Uterus (tissue), 4 donors: ENCODE measurements around the gene ADNP. TPM values are rescaled to one million over a fixed set of nuclear protein-coding genes. Genes with fewer than 3 reads are reported as not detected.

Source experiments
- DNase-seq, 2 donors: peaks; one replicate each; pipeline ENCODE4 v3.0.0-alpha.2; 2019 to 2020
- H3K27ac ChIP-seq, 2 donors: fragments of 200-600 bp; sonication (generic); 1 replicate in 1 of 2; 2 replicates in 1 of 2; pipeline ENCODE4 v1.5.1; 2016 to 2018
- H3K27me3 ChIP-seq, 2 donors: fragments of 200-600 bp; sonication (generic); one replicate each; pipeline ENCODE4 v1.5.1; 2018 to 2019; ENCODE audit warnings: control low read depth in 1 of 2
- H3K36me3 ChIP-seq, 2 donors: fragments of 200-600 bp; sonication (generic); one replicate each; pipeline ENCODE4 v1.5.1; 2019; ENCODE audit warnings: control low read depth in 1 of 2
- H3K4me1 ChIP-seq, 2 donors: fragments of 200-600 bp; sonication (generic); one replicate each; pipeline ENCODE4 v1.5.1; 2018 to 2019; ENCODE audit warnings: control low read depth in 1 of 2
- H3K4me3 ChIP-seq, 2 donors: fragments of 200-600 bp; sonication (generic); 1 replicate in 1 of 2; 2 replicates in 1 of 2; pipeline ENCODE4 v1.5.1; 2018 to 2019; ENCODE audit warnings: mild to moderate bottlenecking in 1 of 2
- H3K9me3 ChIP-seq, 2 donors: fragments of 200-600 bp; sonication (generic); one replicate each; pipeline ENCODE4 v1.5.1; 2019; ENCODE audit warnings: control low read depth in 1 of 2
- CTCF ChIP-seq, 4 experiments: fragments of 200-600 bp in 2 of 4; fragments of 450-650 bp in 2 of 4; sonication (generic) in 2 of 4; IDR thresholded peaks; one replicate each; pipeline ENCODE4 v1.5.1; 2016 to 2019; ENCODE audit warnings: antibody characterized with exemption in 4 of 4, mild to moderate bottlenecking in 2 of 4, moderate library complexity in 1 of 4
- POLR2A ChIP-seq, 2 donors: fragments of 450-650 bp; IDR thresholded peaks; one replicate each; pipeline ENCODE4 v1.6.1; 2016; ENCODE audit warnings: antibody characterized with exemption in 2 of 2, mild to moderate bottlenecking in 1 of 2, moderate library complexity in 1 of 2
- intact Hi-C: fragments of 100-400 bp; cut with DNase I; formaldehyde crosslinking; loops from one replicate; pipeline ENCODE4 v1.15.1; 2023; ENCODE audit warnings: low total_unique reads
- total RNA-seq, 4 donors: library from RNA; depleted of rRNA in 3 of 4; stranded (reverse); fragments of >200 nt in 3 of 4; gene quantifications; one replicate each; pipeline versions ENCODE4 v1.1.0 to v1.2.4, GENCODE V29; 2014 to 2023
- donor health status: DM: yes; HTN: yes; CAD: no.

The ADNP gene
- total RNA-seq, 4 donors from 2014 or later: 30.6 to 90.1 (median 63.1) TPM

- Histone ChIP-seq H3K4me3 (no peak overlapping the region), H3K9me3 (no peaks in the 10 kb centered on the region), H3K36me3 (no peaks in the 10 kb centered on the region), H3K4me1 (no peaks in the 10 kb centered on the region), H3K27me3 (no peaks in the 10 kb centered on the region), H3K27ac (no peak overlapping the region)
- intact Hi-C loops: no loop called here
- TF ChIP-seq CTCF (IDR thresholded peaks at IDR 0.05): no peak
- DNase-seq: no peak
These were observed 38.7 kb upstream of the ADNP start for GRCh38 chr20:50969912-50970311.

GRCh38 chr20:50969435-50969834 is 38.2 kb upstream of the ADNP start:
- H3K36me3 ChIP-seq: no peaks in the 10 kb centered on the region
- no peaks in the 10 kb centered on the region for H3K27me3 ChIP-seq
- DNase-seq: no peak
- TF ChIP-seq POLR2A (IDR thresholded peaks at IDR 0.05): no peak
- no peak for TF ChIP-seq CTCF (IDR thresholded peaks at IDR 0.05)
- no peak overlapping the region for H3K27ac ChIP-seq
- intact Hi-C loops: no loop called here
- H3K9me3 ChIP-seq: no peaks in the 10 kb centered on the region
- no peaks in the 10 kb centered on the region for H3K4me1 ChIP-seq
- H3K4me3 ChIP-seq: no peak overlapping the region

- H3K9me3 ChIP-seq: no peaks in the 10 kb centered on the region
- H3K27ac ChIP-seq: no peak overlapping the region
- no peaks in the 10 kb centered on the region for H3K27me3 ChIP-seq
- intact Hi-C loops: no loop called here
- TF ChIP-seq POLR2A (IDR thresholded peaks at IDR 0.05) (no peak), CTCF (IDR thresholded peaks at IDR 0.05) (no peak)
- H3K4me3 ChIP-seq: no peak overlapping the region
- no peaks in the 10 kb centered on the region for H3K4me1 ChIP-seq
- H3K36me3 ChIP-seq: no peaks in the 10 kb centered on the region
- no peak for DNase-seq
These were observed 37.1 kb upstream of the ADNP start for GRCh38 chr20:50968289-50968688.

GRCh38 chr20:50967586-50967985 is 36.3 kb upstream of the ADNP start:
- no peaks in the 10 kb centered on the region for H3K36me3 ChIP-seq
- H3K27me3 ChIP-seq: no peaks in the 10 kb centered on the region
- no peak for TF ChIP-seq POLR2A (IDR thresholded peaks at IDR 0.05)
- TF ChIP-seq CTCF (IDR thresholded peaks at IDR 0.05): no peak
- no peaks in the 10 kb centered on the region for H3K4me1 ChIP-seq
- H3K4me3 ChIP-seq: no peak overlapping the region
- no peak for DNase-seq
- H3K9me3 ChIP-seq: no peaks in the 10 kb centered on the region
- intact Hi-C loops: no loop called here
- H3K27ac ChIP-seq: no peak overlapping the region

GRCh38 chr20:50959543-50960126 is 28.4 kb upstream of the ADNP start:
- Histone ChIP-seq H3K9me3 (no peaks in the 10 kb centered on the region), H3K27ac (no peak overlapping the region), H3K4me1 (peaks cover 0 to 13% of the 10 kb centered on the region in 2 donors)

More at GRCh38 chr20:50959543-50960126, 28.4 kb upstream of the ADNP start:
- H3K36me3 ChIP-seq: no peaks in the 10 kb centered on the region
- intact Hi-C loops: no loop called here
- TF ChIP-seq POLR2A (IDR thresholded peaks at IDR 0.05): no peak
- TF ChIP-seq CTCF (IDR thresholded peaks at IDR 0.05): no peak
- peak overlapping the region; percentile 89 to 97 for H3K4me3 ChIP-seq
- DNase-seq: no peak
- no peaks in the 10 kb centered on the region for H3K27me3 ChIP-seq
